ENCODE results near the gene RASAL2.

DNA sequence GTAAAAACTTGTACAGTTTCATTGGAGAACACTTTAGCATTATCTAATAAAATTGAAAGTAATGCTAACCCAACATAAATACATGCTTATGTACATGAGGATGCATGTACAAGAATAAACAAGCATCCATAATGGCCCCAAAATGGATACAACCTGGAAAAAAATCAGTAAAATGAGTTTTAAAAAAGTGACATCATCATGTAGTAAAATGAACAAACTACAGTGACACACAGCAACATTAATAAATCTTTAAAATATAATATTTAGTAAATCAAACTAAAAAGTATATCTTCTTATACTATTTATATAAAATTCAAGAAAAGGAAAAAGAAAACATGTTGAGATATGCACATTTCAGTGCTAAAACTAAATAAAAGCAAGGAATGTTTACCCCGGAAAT, 262.4 kb downstream of the RASAL2 start:
- TF ChIP-seq, protein P1, sequence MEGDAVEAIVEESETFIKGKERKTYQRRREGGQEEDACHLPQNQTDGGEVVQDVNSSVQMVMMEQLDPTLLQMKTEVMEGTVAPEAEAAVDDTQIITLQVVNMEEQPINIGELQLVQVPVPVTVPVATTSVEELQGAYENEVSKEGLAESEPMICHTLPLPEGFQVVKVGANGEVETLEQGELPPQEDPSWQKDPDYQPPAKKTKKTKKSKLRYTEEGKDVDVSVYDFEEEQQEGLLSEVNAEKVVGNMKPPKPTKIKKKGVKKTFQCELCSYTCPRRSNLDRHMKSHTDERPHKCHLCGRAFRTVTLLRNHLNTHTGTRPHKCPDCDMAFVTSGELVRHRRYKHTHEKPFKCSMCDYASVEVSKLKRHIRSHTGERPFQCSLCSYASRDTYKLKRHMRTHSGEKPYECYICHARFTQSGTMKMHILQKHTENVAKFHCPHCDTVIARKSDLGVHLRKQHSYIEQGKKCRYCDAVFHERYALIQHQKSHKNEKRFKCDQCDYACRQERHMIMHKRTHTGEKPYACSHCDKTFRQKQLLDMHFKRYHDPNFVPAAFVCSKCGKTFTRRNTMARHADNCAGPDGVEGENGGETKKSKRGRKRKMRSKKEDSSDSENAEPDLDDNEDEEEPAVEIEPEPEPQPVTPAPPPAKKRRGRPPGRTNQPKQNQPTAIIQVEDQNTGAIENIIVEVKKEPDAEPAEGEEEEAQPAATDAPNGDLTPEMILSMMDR (IDR thresholded peaks at IDR 0.05; ENCODE audit: insufficient read depth, low read length, poor library complexity, severe bottlenecking): no peak
- TF ChIP-seq EZH2phosphoT487 (conservative IDR thresholded peaks at IDR 0.05; ENCODE audit: low read length): no peak
